T-helper 17 cell (primary cell): ENCODE data around the gene NT5DC3. TPM values are rescaled to one million over a fixed set of nuclear protein-coding genes. Genes with fewer than 3 reads are reported as not detected.
A peak's percentile ranks its signal among the peaks of the same experiment; 100 is the strongest.

Experiments
- ATAC-seq: fragments of 150-1000 bp; cut with Tn5 transposase; 2 replicates; pipeline ENCODE4 v1.10.0; 2021; ENCODE audit warnings: mild to moderate bottlenecking, moderate library complexity
- DNase-seq, 3 donors: peaks; one replicate each; pipeline versions ENCODE4 v3.0.0 to v3.0.0-alpha.2; 2020 to 2021
- H3K9me3 ChIP-seq: one replicate; pipeline ENCODE4 v1.7.0; 2013; ENCODE audit warnings: low read length, mild to moderate bottlenecking; ENCODE audit not compliant: control insufficient read depth, poor library complexity, severe bottlenecking
- H3K27ac Mint-ChIP-seq: one replicate; pipeline ENCODE4 v1.8.0; 2022; ENCODE audit warnings: mild to moderate bottlenecking, moderate library complexity, mixed read lengths
- H3K27me3 Mint-ChIP-seq: one replicate; pipeline ENCODE4 v1.8.0; 2022; ENCODE audit warnings: mixed read lengths
- H3K36me3 Mint-ChIP-seq: one replicate; pipeline ENCODE4 v1.8.0; 2022; ENCODE audit warnings: low read depth, mixed read lengths
- H3K4me1 Mint-ChIP-seq: one replicate; pipeline ENCODE4 v1.8.0; 2022; ENCODE audit warnings: mild to moderate bottlenecking, mixed read lengths
- H3K4me3 Mint-ChIP-seq: one replicate; pipeline ENCODE4 v1.8.0; 2022; ENCODE audit warnings: mild to moderate bottlenecking, moderate library complexity, mixed read lengths
- total RNA-seq, 4 donors: library from RNA in 2 of 4; stranded (reverse) in 2 of 4; gene quantifications; one replicate each; pipeline ENCODE4 v1.2.3 and lab custom pipeline; 2022 to 2026

The NT5DC3 gene
- 1 to 10 TPM; 6.5 to 8.3 TPM for total RNA-seq
- total RNA-seq (lab: John Stamatoyannopoulos, UW): 18.4 to 19.6 reads per million in 2 donors

DNA sequence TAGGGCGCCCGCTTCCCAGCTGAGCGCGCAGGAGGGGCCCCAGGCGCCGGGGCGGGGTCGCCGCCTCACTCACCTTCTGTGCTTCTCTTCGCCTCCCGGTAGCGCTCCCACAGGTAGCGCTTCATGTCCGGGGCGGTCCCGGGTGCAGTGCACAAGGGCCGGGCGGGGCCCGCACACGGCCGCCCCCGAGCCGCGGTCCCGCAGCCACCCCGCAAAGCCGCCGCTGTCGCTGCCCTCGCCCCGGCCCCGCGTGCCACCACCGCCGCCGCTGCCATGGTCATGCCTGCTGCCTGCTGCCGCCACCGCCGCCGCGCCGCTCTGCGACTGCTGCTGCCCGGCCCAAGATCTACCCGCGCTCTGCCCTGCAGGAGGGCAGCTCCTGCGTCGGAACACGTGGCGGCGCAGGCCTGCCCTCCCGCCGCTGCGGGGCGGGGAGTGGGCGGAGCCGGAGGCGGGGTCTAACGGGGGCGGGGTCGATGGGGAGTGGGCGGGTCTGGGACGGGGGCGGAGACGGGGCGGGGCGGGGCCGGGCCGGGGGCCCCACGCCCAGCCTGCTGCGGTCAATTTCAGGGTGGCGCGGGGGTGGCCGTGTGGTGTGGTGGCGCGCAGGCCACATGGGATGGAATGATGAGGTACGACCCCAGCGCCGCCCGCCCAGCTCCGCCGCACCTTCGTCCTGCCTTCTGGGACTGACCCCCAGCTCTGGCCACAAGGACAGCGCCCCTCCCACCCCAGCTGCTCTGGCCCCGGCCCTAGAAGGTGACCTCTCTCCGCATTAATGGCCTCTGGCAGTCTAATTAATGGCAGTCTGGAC is at the start of gene NT5DC3:
NT5DC3 (minus strand) TSS at position 359 of the 814 bp plus-strand sequence; CDS start at position 281, 78 bp downstream.
- peak within 1 kb of the TSS; percentile 93 for H3K4me3 Mint-ChIP-seq
- H3K9me3 ChIP-seq: no peaks in the 10 kb centered on the region
- H3K4me1 Mint-ChIP-seq: peaks cover 14% of the 10 kb centered on the region
- peak within 1 kb of the TSS; percentile 57 for H3K27ac Mint-ChIP-seq
- peak; percentile 76 to 85 (median 77) for DNase-seq
- peak; percentile 92 for ATAC-seq
- no peaks in the 10 kb centered on the region for H3K27me3 Mint-ChIP-seq
- H3K36me3 Mint-ChIP-seq: no peaks in the 10 kb centered on the region

DNA sequence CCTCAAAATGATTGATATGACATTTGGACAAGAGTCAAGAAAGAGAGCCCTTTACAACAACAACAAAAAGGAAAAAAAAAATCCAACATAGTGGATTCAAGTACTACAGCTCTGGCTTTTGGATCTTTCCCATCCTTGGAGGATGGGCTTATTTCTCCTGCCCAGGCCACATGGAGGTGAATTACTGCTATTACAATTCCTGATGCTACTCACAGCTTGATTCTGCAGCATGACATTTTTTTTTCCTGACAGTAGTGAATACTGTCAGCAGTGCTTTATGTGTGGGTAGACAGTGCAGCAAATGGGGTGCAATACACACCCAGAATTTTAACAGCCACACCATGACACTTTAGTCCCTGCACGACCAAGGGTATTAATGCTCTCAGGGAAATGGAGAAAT is 46.7 kb upstream of the NT5DC3 start:
- Mint-ChIP-seq H3K36me3 (no peaks in the 10 kb centered on the region), H3K27ac (no peak overlapping the region), H3K4me3 (no peak overlapping the region), H3K27me3 (no peaks in the 10 kb centered on the region), H3K4me1 (peaks cover 13% of the 10 kb centered on the region)
- H3K9me3 ChIP-seq: no peaks in the 10 kb centered on the region
- ATAC-seq (no peak), DNase-seq (no peak)

DNA sequence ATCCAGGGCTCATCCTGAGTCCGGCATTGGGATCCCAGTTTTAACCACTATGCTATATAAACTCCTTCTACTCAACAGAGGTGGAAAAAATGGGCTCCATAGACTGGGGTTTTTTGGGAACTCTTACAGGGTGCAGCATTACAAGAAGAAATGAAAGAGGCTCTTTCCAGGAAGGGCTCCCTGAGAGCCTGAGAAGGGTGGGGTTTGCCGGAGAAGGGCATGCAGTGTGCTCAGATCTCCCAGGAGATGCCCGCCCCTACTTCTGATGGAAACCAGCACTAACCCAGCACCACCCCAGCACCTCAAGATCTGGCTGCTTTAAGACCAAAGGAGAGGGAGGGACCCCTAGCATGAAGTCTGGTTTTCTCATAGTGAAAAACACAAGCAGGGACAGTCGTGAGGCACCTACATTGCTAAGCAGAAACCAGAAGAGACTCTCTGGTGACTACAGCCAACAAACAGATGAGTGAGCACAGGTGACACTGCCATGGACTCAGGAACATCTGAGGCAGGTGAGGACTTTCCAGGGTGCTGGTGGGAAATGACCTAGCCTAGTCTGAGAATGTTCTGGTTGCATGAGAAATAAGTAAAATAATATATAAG is 45.3 kb upstream of the NT5DC3 start:
- no peaks in the 10 kb centered on the region for H3K9me3 ChIP-seq
- ATAC-seq: no peak
- H3K27me3 Mint-ChIP-seq: no peaks in the 10 kb centered on the region
- peaks cover 12% of the 10 kb centered on the region for H3K4me1 Mint-ChIP-seq
- no peak overlapping the region for H3K4me3 Mint-ChIP-seq
- no peak for DNase-seq
- no peak overlapping the region for H3K27ac Mint-ChIP-seq
- H3K36me3 Mint-ChIP-seq: no peaks in the 10 kb centered on the region

DNA sequence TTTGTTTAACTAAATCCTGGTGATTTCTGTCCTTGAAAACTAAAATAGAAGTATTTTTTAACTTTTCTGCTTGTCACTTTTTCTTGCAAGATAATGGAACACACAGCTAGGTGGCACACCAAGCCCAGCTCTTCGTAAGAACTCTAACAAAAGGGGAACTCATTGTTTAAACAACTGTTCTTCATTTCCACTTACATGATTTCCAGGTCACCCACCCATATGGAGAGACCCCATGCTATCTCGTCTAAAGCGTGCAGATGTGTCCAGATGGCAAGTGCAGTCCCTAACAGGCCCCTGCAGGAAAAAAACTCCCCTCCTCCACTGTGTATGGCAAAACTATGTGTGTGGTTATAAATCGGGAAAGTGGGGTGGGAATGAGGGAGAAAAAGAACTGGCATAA is 43.3 kb upstream of the NT5DC3 start:
- DNase-seq: peak in 1 of 3 donors; percentile 25
- no peaks in the 10 kb centered on the region for H3K27me3 Mint-ChIP-seq
- peaks cover 19% of the 10 kb centered on the region for H3K4me1 Mint-ChIP-seq
- ATAC-seq: peak; percentile 26
- H3K36me3 Mint-ChIP-seq: no peaks in the 10 kb centered on the region
- H3K4me3 Mint-ChIP-seq: no peak overlapping the region
- H3K27ac Mint-ChIP-seq: no peak overlapping the region
- no peaks in the 10 kb centered on the region for H3K9me3 ChIP-seq

DNA sequence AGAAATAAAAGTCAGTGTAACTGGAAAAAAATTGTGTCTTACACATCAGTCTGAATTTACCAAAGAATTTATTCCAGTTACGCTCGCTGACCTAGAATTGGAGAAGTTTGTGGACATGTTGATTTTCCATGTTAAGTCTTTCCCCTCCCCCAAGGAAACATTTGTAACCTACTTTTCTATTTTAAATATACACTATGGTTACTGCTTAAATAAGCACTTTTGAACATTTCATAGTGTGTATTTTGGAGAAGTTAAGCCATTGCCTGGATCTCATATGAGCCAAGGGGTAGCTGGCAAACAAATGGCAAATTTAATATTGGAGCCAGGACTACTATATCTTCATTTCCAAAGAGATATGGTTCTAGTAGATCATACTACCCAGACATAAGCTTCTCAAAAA is 42.9 kb upstream of the NT5DC3 start:
- no peaks in the 10 kb centered on the region for H3K9me3 ChIP-seq
- no peaks in the 10 kb centered on the region for H3K36me3 Mint-ChIP-seq
- no peak overlapping the region for H3K27ac Mint-ChIP-seq
- peaks cover 21% of the 10 kb centered on the region for H3K4me1 Mint-ChIP-seq
- DNase-seq (no peak), ATAC-seq (no peak)
- H3K4me3 Mint-ChIP-seq: no peak overlapping the region
- H3K27me3 Mint-ChIP-seq: no peaks in the 10 kb centered on the region

DNA sequence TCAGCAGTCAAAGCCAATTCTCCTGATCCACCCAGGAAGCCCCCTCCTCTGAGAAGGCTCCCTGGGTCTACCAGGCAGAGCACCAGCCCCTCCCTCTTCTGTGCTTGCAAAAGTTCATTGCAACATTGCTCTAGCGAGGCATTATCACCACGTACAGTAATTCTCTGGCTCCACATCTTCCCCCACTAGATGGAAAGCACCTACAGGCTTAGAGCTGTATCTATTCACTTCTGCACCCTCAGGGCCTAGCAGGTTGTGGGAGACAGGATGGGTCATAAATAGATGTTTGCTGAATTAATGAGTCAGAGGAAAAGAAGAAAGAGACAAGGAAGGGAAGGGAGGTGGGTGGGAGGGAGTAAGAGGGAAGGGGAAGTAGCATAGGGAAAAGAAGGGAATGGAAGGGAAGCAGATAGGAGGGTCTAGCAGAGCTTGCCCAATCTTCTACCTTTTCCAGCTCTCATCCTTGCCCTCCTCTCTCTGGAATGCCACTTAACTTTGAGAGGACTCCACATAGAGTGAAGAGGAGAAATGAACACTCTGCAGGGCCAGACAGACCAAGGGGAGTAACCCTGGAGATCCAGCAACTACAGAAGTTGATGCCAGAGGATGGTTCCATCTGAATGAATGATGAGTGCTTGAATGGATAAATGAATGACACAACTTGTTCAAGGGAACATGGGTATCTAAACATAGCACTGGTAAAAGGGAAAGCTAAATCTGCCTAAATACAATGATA is 42.0 kb upstream of the NT5DC3 start:
- H3K4me3 Mint-ChIP-seq: no peak overlapping the region
- no peak for DNase-seq
- H3K27ac Mint-ChIP-seq: peak overlapping the region; percentile 68
- no peak for ATAC-seq
- H3K36me3 Mint-ChIP-seq: no peaks in the 10 kb centered on the region
- peaks cover 24% of the 10 kb centered on the region for H3K4me1 Mint-ChIP-seq
- H3K27me3 Mint-ChIP-seq: no peaks in the 10 kb centered on the region
- no peaks in the 10 kb centered on the region for H3K9me3 ChIP-seq

GRCh38 chr12:103881261-103881660 is 40.2 kb upstream of the NT5DC3 start:
- no peaks in the 10 kb centered on the region for H3K27me3 Mint-ChIP-seq
- H3K4me1 Mint-ChIP-seq: peaks cover 26% of the 10 kb centered on the region
- DNase-seq: no peak
- H3K36me3 Mint-ChIP-seq: no peaks in the 10 kb centered on the region
- no peaks in the 10 kb centered on the region for H3K9me3 ChIP-seq
- H3K27ac Mint-ChIP-seq: peak overlapping the region; percentile 92
- no peak for ATAC-seq
- H3K4me3 Mint-ChIP-seq: no peak overlapping the region

DNA sequence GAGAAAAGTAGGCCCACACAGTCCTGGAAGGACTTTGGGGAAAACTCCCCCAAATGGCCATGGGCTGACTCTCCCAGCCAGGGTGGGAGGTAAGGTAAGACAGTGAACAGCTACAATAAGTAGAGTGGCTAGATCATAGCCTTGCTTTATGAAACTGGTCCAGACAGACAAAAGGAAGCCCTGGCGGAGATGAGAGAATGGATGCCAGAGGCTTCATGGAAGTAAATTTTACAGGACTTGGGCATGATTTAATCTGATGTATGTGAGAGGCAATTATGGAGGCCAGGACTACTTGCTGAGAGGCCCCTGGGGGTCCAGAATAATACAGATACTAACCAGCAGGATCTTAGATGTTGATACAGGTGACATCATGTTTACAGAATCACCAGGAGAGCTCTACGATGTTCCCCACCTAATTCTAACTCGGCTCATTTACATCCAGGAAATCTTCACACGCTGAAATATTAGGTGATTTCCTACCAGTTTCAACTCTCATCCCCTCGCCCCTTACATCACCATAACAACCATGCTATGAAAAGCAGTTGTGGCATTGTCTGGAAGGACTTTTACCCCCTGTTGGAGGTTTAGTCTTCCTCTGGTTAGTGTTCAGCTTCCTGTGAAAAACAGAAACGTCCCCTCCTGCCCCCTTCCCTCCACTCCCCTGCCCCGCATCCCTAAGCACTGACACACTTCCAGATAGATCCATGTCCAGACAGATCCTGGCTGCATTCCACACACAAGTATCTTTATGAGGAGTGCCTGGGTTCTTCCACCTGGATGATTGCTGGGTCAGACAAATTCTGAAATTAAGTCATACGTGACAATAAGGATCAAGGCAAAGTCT is 39.5 kb upstream of the NT5DC3 start:
- Mint-ChIP-seq H3K27ac (peak overlapping the region; percentile 92), H3K4me1 (peaks cover 26% of the 10 kb centered on the region), H3K27me3 (no peaks in the 10 kb centered on the region), H3K4me3 (no peak overlapping the region), H3K36me3 (no peaks in the 10 kb centered on the region)
- H3K9me3 ChIP-seq: no peaks in the 10 kb centered on the region
- DNase-seq: no peak
- peak; percentile 86 for ATAC-seq

DNA sequence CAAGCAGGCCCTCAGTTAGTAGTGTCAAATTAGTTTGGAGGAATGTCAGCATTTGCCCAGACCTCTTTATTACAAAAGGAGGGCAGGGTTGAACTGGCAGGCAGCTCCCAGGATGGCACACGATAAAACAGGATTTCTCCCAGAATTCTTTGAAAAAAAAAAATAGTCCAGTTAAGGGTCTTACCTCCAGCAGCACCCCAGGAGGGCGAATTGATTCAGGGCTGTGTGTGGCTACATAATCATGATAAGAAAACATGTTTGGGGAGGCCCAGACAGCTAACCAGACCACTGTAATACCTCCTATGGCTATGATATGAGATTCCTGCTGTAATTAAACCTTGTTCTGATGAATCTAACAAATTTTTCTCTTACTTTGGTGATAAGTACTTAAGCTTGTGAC is 38.8 kb upstream of the NT5DC3 start:
- H3K4me1 Mint-ChIP-seq: peaks cover 28% of the 10 kb centered on the region
- no peak overlapping the region for H3K4me3 Mint-ChIP-seq
- ATAC-seq (no peak), DNase-seq (no peak)
- no peaks in the 10 kb centered on the region for H3K9me3 ChIP-seq
- peak overlapping the region; percentile 92 for H3K27ac Mint-ChIP-seq
- H3K36me3 Mint-ChIP-seq: no peaks in the 10 kb centered on the region
- H3K27me3 Mint-ChIP-seq: peaks cover 1% of the 10 kb centered on the region

DNA sequence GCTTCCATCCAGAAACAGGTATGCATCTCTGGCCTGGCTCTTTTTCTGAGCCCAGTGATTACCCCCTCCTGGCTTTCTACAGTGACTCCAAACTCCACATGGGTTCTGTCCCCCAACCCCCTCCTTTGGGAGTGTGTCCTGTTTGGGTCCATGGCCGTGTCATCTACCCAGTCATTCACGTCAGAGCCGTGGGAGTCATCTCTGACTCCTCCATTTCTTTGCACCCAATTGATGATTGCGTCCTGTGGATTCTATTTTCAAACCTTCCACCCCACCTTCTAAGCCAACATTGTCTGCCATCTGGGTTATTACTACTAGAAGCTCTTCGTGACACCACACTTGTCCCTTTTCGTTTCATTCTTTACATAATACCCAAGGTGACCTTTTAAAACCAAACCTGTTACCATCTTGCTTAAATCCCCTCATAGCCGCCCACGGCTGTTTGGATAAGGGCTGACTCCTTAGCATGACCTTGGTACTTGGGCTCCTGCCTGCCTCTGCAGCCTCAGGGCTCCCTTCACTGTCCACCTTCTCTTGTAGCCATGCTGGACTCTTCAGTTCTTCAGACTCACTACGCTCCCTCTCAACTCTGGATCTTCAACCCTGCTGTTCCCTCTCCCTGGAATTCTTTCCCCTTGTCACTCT is 38.1 kb upstream of the NT5DC3 start:
- ATAC-seq (no peak), DNase-seq (no peak)
- H3K27me3 Mint-ChIP-seq: peaks cover 4% of the 10 kb centered on the region
- H3K4me3 Mint-ChIP-seq: no peak overlapping the region
- no peaks in the 10 kb centered on the region for H3K9me3 ChIP-seq
- H3K27ac Mint-ChIP-seq: peak overlapping the region; percentile 92
- peaks cover 2% of the 10 kb centered on the region for H3K36me3 Mint-ChIP-seq
- H3K4me1 Mint-ChIP-seq: peaks cover 24% of the 10 kb centered on the region

DNA sequence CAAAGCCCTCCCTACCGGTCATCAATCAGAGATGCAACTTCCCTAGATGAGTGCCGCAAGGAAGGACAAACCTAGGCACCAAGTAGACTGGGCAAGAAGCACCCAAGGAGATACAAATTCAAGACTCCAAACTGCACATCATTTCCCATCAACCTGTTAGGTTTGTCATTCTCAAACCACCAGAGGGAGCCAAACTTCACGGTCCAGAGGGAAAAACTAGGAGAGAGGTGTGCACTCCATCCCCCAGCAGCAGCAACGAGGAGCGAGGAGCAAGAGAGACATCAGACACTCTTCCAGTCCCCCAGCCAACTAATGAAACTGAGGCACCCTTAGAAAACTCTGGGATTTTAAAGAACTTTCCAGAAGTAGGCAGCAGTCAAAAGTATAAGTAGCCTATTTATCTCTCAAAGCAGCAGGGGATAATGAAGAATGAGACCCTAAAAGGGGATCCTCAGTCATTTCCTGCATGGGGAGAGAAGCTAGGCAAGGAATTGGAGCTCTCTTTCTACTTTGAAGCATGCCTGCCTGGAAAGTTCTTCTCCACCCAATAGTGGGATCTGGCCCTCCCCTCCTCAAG is 37.0 kb upstream of the NT5DC3 start:
- Mint-ChIP-seq H3K4me3 (no peak overlapping the region), H3K36me3 (peaks cover 3% of the 10 kb centered on the region), H3K27me3 (peaks cover 4% of the 10 kb centered on the region), H3K27ac (peak overlapping the region; percentile 92), H3K4me1 (peaks cover 24% of the 10 kb centered on the region)
- peak; percentile 57 for ATAC-seq
- DNase-seq: peak in 2 of 3 donors; percentile 18 to 33
- no peaks in the 10 kb centered on the region for H3K9me3 ChIP-seq

DNA sequence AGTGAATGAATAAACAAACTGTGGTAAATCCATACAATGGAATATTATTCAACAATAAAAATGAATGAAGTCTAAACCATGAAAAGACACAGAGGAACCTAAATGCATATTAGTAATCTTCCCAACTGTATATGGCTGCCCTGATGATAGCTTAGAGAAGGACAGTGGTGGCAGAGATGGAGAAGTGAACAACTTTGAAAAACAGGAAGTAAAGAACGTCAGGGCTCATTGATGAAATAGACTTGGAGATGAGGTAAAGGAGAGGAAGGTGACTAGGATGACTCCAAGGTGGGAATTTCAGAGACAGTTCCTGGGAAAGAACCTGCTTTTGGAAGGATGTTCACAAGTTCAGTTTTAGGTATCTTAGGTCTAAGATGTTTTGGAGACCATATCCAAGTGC is 36.3 kb upstream of the NT5DC3 start:
- no peak overlapping the region for H3K27ac Mint-ChIP-seq
- ATAC-seq (no peak), DNase-seq (no peak)
- peaks cover 4% of the 10 kb centered on the region for H3K36me3 Mint-ChIP-seq
- H3K4me1 Mint-ChIP-seq: peaks cover 20% of the 10 kb centered on the region
- H3K4me3 Mint-ChIP-seq: no peak overlapping the region
- H3K9me3 ChIP-seq: no peaks in the 10 kb centered on the region
- H3K27me3 Mint-ChIP-seq: peaks cover 4% of the 10 kb centered on the region
